ENCODE results near the gene AURKB. TPM values are rescaled to one million over a fixed set of nuclear protein-coding genes. Genes with fewer than 3 reads are reported as not detected.

Gene AURKB
- total RNA-seq, 1 experiment from 2014 or later, result 141 TPM

- no peak overlapping the region for H3K4me3 ChIP-seq (replicated peaks in 1 of 2; ENCODE audit: low read depth in 1 of 2, low read length in 2 of 2)
- H3K27me3 ChIP-seq (ENCODE audit: insufficient read depth, low read length), result no peaks in the 10 kb centered on the region
- H3K9me2 ChIP-seq (ENCODE audit: insufficient read depth), result no peaks in the 10 kb centered on the region
- H3K4me2 ChIP-seq (ENCODE audit: low read length), result 0 out of 2 replicates have a peak overlapping the region, but pooled peaks have one; percentile 93
- H3K36me3 ChIP-seq (ENCODE audit: control insufficient read depth in 1 of 2, insufficient read depth in 2 of 2, low read length in 2 of 2), result peaks cover 13 to 22% of the 10 kb centered on the region in 2 experiments
- H3K4me1 ChIP-seq (ENCODE audit: control insufficient read depth in 1 of 2, insufficient read depth in 2 of 2, low read length in 2 of 2), result peaks cover 31 to 72% of the 10 kb centered on the region in 2 experiments
- DNase-seq (ENCODE audit: low read depth, low spot score) (no peak), ATAC-seq (no peak)
- no peak overlapping the region for H3K27ac ChIP-seq (ENCODE audit: low read depth, low read length)
- TF ChIP-seq REST (IDR thresholded peaks at IDR 0.05; ENCODE audit: low read depth) (no peak), FOSL1 (IDR thresholded peaks at IDR 0.05; ENCODE audit: low read depth) (no peak), SRF (IDR thresholded peaks at IDR 0.05; ENCODE audit: low read depth) (no peak), ELF1 (IDR thresholded peaks at IDR 0.05; ENCODE audit: borderline replicate concordance, low read depth) (no peak), SIN3A (IDR thresholded peaks at IDR 0.05; ENCODE audit: low read depth) (no peak), ZBTB33 (IDR thresholded peaks at IDR 0.05; ENCODE audit: extremely low read depth, insufficient replicate concordance, low read length) (no peak), SP1 (IDR thresholded peaks at IDR 0.05; ENCODE audit: low read depth) (no peak), MAX (IDR thresholded peaks at IDR 0.05) (no peak), EZH2 (IDR thresholded peaks at IDR 0.05) (no peak), RAD21 (IDR thresholded peaks at IDR 0.05; ENCODE audit: low read depth) (no peak), TCF7L2 (IDR thresholded peaks at IDR 0.05; ENCODE audit: borderline replicate concordance, extremely low read depth, insufficient read depth, insufficient read length) (no peak), CBX3 (IDR thresholded peaks at IDR 0.05; ENCODE audit: low read depth) (no peak), ZFX (IDR thresholded peaks at IDR 0.05) (no peak), EGR1 (IDR thresholded peaks at IDR 0.05; ENCODE audit: low read depth) (no peak), CEBPB (IDR thresholded peaks at IDR 0.05; ENCODE audit: low read depth) (no peak), POLR2A (IDR thresholded peaks at IDR 0.05; ENCODE audit: borderline replicate concordance, extremely low read depth, insufficient read depth, insufficient read length) (no peak), POLR2AphosphoS5 (IDR thresholded peaks at IDR 0.05; ENCODE audit: low read depth, low read length) (no peak), ZNF274 (IDR thresholded peaks at IDR 0.05; ENCODE audit: low read depth, low read length) (no peak), ATF3 (IDR thresholded peaks at IDR 0.05) (no peak), EZH2phosphoT487 (IDR thresholded peaks at IDR 0.05; ENCODE audit: borderline replicate concordance) (no peak)
- BruUV-seq (replicated peaks), result no TSS peak
- H3K79me2 ChIP-seq (ENCODE audit: insufficient read depth, low read length), result no peaks in the 10 kb centered on the region
- intact Hi-C loops (cut with micrococcal nuclease), result loop anchor here (5.0 to 10.0 kb wide), 2 partner anchors 88 to 150 kb away; partner anchors contain the start of gene KRABD2
- H3K9ac ChIP-seq (ENCODE audit: low read length), result no peak overlapping the region
- ChIA-PET POLR2A (interaction anchor here (0.5 to 7.5 kb wide), 7 partner anchors 13 to 635 kb away, joined by 3 to 63 read pairs (median 45); partner anchors contain the start of genes AURKB, BORCS6, CTC1 and SLC25A35), CTCF (interaction anchor here (0.6 kb wide), 2 partner anchors 9 to 103 kb away, joined by 3 read pairs; no protein-coding TSS in a partner anchor), RAD21 (ENCODE audit: low non-redundant PET in 1 of 2, low total read pairs in 2 of 2, uncharacterized antibody in 2 of 2, unreplicated experiment in 2 of 2) (interaction anchor here in 1 of 2 experiments (1.4 kb wide), 1 partner anchor 21 kb away, joined by 3 read pairs; no protein-coding TSS in a partner anchor)
- no peaks in the 10 kb centered on the region for H3K9me3 ChIP-seq (ENCODE audit: control insufficient read depth in 1 of 2, insufficient read depth in 1 of 2, low read depth in 1 of 2, low read length in 2 of 2)
- no peak overlapping the region for H2AFZ ChIP-seq (ENCODE audit: low read depth, low read length, poor library complexity, severe bottlenecking)
- H4K20me1 ChIP-seq (ENCODE audit: insufficient read depth), result no peaks in the 10 kb centered on the region
Observed at GRCh38 chr17:8224891-8225812, 14.8 kb upstream of the AURKB start.
